KMS-11 (cell line): ENCODE measurements around the gene KRTAP1-5.

Experiments used
- H2AFZ ChIP-seq: fragments of 200-600 bp; sonication (generic); 2 replicates; pipeline ENCODE4 v1.6.1; 2016; ENCODE audit warnings: antibody characterized with exemption, mixed run types, low read depth
- H3K27ac ChIP-seq: fragments of 200-600 bp; sonication (generic); 2 replicates; pipeline ENCODE4 v1.6.1; 2016; ENCODE audit warnings: mild to moderate bottlenecking, mixed run types
- H3K27me3 ChIP-seq: fragments of 200-600 bp; sonication (generic); 2 replicates; pipeline ENCODE4 v1.6.1; 2017; ENCODE audit warnings: mild to moderate bottlenecking, low read depth, mixed run types, moderate library complexity; ENCODE audit not compliant: insufficient read depth
- H3K36me3 ChIP-seq: fragments of 200-600 bp; sonication (generic); 2 replicates; pipeline ENCODE4 v1.6.1; 2017; ENCODE audit warnings: mild to moderate bottlenecking, mixed run types; ENCODE audit not compliant: insufficient read depth
- H3K4me1 ChIP-seq: fragments of 200-600 bp; sonication (generic); 2 replicates; pipeline ENCODE4 v1.6.1; 2016; ENCODE audit warnings: mild to moderate bottlenecking, low read depth, mixed run types; ENCODE audit not compliant: poor library complexity, severe bottlenecking
- H3K4me2 ChIP-seq: fragments of 200-600 bp; sonication (generic); 2 replicates; pipeline ENCODE4 v1.7.0; 2016; ENCODE audit warnings: mild to moderate bottlenecking, mixed run types
- H3K4me3 ChIP-seq: fragments of 200-600 bp; sonication (generic); IDR thresholded peaks from 2 replicates; pipeline ENCODE4 v1.6.1; 2017; ENCODE audit warnings: low read depth, low read length, mixed read lengths; ENCODE audit not compliant: insufficient read depth
- H3K79me2 ChIP-seq: fragments of 200-600 bp; sonication (generic); 2 replicates; pipeline ENCODE4 v1.6.1; 2016; ENCODE audit warnings: low read depth, mixed run types; ENCODE audit not compliant: insufficient read depth
- H3K9ac ChIP-seq: fragments of 200-600 bp; sonication (generic); 2 replicates; pipeline ENCODE4 v1.6.1; 2016; ENCODE audit warnings: mild to moderate bottlenecking, mixed run types
- H4K20me1 ChIP-seq: fragments of 200-600 bp; sonication (generic); 2 replicates; pipeline ENCODE4 v1.6.1; 2016; ENCODE audit warnings: mild to moderate bottlenecking, mixed run types; ENCODE audit not compliant: insufficient read depth
- TF ChIP-seq, protein P1 (sequence below): fragments of 200-600 bp; sonication (generic); conservative IDR thresholded peaks from 2 replicates; pipeline ENCODE4 v1.6.1; 2017; ENCODE audit warnings: low read depth, mild to moderate bottlenecking, antibody characterized with exemption, low read length, moderate library complexity, mixed read lengths

KRTAP1-5 gene

DNA sequence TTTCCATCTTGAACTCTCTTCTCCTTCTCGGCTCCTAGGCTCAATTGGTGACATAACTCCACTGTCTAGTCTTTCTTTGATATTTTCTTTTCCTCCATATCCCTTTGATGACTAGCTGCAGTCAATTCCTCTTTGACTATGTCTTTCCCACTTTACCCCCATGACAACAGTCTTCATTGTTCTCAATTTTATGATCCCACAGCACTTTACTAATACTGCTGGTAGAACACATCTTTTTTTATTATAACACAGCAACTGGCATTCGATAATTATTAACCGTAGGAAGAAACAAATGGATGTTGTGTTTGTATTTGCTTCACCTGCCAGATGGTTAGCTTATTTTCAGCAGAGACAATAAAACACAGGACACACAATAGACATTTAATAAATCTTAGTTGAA lies 34.3 kb downstream of the KRTAP1-5 start:
- no peak overlapping the region for H2AFZ ChIP-seq
- no peaks in the 10 kb centered on the region for H3K27me3 ChIP-seq
- no peaks in the 10 kb centered on the region for H3K4me1 ChIP-seq
- no peaks in the 10 kb centered on the region for H3K79me2 ChIP-seq
- H4K20me1 ChIP-seq, result no peaks in the 10 kb centered on the region
- no peak overlapping the region for H3K27ac ChIP-seq
- H3K9ac ChIP-seq, result no peak overlapping the region
- TF ChIP-seq, protein P1, sequence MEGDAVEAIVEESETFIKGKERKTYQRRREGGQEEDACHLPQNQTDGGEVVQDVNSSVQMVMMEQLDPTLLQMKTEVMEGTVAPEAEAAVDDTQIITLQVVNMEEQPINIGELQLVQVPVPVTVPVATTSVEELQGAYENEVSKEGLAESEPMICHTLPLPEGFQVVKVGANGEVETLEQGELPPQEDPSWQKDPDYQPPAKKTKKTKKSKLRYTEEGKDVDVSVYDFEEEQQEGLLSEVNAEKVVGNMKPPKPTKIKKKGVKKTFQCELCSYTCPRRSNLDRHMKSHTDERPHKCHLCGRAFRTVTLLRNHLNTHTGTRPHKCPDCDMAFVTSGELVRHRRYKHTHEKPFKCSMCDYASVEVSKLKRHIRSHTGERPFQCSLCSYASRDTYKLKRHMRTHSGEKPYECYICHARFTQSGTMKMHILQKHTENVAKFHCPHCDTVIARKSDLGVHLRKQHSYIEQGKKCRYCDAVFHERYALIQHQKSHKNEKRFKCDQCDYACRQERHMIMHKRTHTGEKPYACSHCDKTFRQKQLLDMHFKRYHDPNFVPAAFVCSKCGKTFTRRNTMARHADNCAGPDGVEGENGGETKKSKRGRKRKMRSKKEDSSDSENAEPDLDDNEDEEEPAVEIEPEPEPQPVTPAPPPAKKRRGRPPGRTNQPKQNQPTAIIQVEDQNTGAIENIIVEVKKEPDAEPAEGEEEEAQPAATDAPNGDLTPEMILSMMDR, result no peak
- no peaks in the 10 kb centered on the region for H3K36me3 ChIP-seq
- no peak overlapping the region for H3K4me3 ChIP-seq
- no peak overlapping the region for H3K4me2 ChIP-seq

DNA sequence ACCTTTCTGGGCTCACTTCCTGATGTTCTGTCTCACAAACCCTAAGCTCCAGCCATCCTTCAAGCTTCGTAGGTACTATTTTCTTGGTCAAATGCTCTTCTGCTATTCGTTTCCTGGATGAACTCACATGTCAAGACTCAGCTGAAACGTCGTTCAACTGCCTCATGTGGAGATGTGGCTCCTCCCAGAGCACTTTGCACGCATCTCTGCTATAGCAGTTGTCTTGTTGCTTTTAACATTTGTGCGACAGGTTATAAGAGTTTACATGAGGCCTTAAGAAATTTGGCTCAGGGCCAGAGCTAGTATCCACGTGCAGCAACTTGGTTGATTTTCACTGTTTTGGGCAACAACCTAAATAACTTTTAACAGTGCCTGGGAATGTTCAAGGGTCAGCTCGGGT lies 40.1 kb downstream of the KRTAP1-5 start:
- H3K4me1 ChIP-seq, result no peaks in the 10 kb centered on the region
- H2AFZ ChIP-seq, result no peak overlapping the region
- H3K36me3 ChIP-seq, result no peaks in the 10 kb centered on the region
- H3K27ac ChIP-seq, result no peak overlapping the region
- TF ChIP-seq, protein P1, result no peak
- no peaks in the 10 kb centered on the region for H3K27me3 ChIP-seq
- no peaks in the 10 kb centered on the region for H4K20me1 ChIP-seq
- no peak overlapping the region for H3K4me2 ChIP-seq
- H3K9ac ChIP-seq, result no peak overlapping the region
- H3K4me3 ChIP-seq, result no peak overlapping the region
- H3K79me2 ChIP-seq, result no peaks in the 10 kb centered on the region

DNA sequence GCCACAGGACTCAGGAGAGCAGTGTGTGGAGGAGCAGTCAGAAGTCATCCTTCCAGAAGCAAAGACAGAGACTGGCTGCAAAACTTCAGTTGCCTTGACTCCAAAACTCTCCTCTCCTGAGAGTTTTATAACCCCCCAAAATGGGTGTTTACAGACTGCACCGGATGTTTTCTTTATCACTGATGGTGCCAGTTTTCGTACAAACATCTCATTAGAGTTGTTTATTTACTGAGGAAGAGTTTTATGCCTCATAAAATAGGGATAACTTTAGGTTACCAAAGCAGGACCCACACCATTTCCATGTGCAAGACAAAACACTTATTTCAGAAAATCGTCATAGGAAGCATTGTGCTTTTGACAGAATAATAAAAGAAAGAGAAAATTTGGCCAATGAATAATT lies 42.8 kb downstream of the KRTAP1-5 start, which contains the start of gene KRT40:
Gene KRT40, minus strand, starts transcription at position 101 of the 400 bp plus-strand sequence. Its CDS starts 53 bp downstream, at position 48.
- no peak within 1 kb of the TSS for H3K4me3 ChIP-seq
- H3K4me2 ChIP-seq, result no peak within 1 kb of the TSS
- H3K27me3 ChIP-seq, result no peaks in the 10 kb centered on the region
- H3K36me3 ChIP-seq, result no peaks in the 10 kb centered on the region
- no peaks in the 10 kb centered on the region for H4K20me1 ChIP-seq
- TF ChIP-seq, protein P1, result no peak
- no peaks in the 10 kb centered on the region for H3K79me2 ChIP-seq
- H3K9ac ChIP-seq, result no peak within 1 kb of the TSS
- H2AFZ ChIP-seq, result no peak within 1 kb of the TSS
- no peaks in the 10 kb centered on the region for H3K4me1 ChIP-seq
- no peak within 1 kb of the TSS for H3K27ac ChIP-seq

DNA sequence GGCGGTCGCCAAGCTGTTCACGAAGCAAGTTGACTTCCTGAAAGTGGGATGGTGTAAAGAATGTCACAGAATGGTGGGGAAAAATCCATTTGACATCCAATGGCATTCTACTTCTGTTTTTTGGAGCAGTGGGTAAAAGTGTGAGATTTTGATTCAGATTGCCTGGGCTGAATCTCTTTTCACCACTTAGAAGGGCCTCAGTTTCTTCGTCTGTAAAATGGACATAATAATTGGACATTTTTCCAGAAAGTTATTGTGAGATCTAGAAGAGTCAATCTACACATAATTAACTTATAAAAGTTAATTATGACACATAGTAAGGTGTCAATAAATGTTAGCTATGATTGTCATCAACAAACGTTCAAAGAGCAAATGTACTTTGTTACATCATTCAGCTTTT lies 45.9 kb downstream of the KRTAP1-5 start:
- no peaks in the 10 kb centered on the region for H3K79me2 ChIP-seq
- no peak overlapping the region for H3K4me2 ChIP-seq
- no peak overlapping the region for H2AFZ ChIP-seq
- no peaks in the 10 kb centered on the region for H3K4me1 ChIP-seq
- H4K20me1 ChIP-seq, result no peaks in the 10 kb centered on the region
- H3K36me3 ChIP-seq, result no peaks in the 10 kb centered on the region
- no peak overlapping the region for H3K27ac ChIP-seq
- TF ChIP-seq, protein P1, result no peak
- H3K27me3 ChIP-seq, result no peaks in the 10 kb centered on the region
- H3K9ac ChIP-seq, result no peak overlapping the region
- no peak overlapping the region for H3K4me3 ChIP-seq

DNA sequence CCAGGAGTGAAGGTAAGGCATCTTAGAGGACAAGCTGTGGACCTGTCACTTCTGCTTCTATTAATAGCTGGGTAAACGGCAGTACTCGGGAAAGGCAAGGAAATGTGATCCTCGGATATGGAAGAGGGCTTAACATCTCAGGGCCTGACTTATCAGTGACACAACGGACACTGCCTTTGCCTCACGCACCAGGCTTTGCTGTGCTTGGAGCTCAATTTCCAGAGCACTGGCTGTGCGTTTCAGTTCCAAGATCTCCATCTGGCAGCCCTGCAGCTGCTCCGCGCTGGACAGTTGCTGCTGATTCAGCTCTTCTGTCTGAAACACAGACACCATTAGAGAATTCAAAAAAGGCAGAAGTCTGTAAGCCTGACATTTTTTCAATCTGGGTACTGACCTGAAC lies 46.4 kb downstream of the KRTAP1-5 start:
- H2AFZ ChIP-seq, result no peak overlapping the region
- H4K20me1 ChIP-seq, result no peaks in the 10 kb centered on the region
- H3K79me2 ChIP-seq, result no peaks in the 10 kb centered on the region
- H3K27ac ChIP-seq, result no peak overlapping the region
- TF ChIP-seq, protein P1, result no peak
- H3K4me1 ChIP-seq, result no peaks in the 10 kb centered on the region
- no peaks in the 10 kb centered on the region for H3K27me3 ChIP-seq
- H3K4me3 ChIP-seq, result no peak overlapping the region
- no peak overlapping the region for H3K4me2 ChIP-seq
- no peaks in the 10 kb centered on the region for H3K36me3 ChIP-seq
- no peak overlapping the region for H3K9ac ChIP-seq
